ENCODE measurements around the gene RGS16.

The RGS16 gene

GRCh38 chr1:182608236-182608635 is 4.0 kb upstream of the RGS16 start:
- DNase-seq: peak; percentile 13

GRCh38 chr1:182607566-182607965 is 3.4 kb upstream of the RGS16 start:
- peak; percentile 3 for DNase-seq

GRCh38 chr1:182603646-182604174 is 479 bp downstream of the RGS16 start:
- no peak for DNase-seq

DNA sequence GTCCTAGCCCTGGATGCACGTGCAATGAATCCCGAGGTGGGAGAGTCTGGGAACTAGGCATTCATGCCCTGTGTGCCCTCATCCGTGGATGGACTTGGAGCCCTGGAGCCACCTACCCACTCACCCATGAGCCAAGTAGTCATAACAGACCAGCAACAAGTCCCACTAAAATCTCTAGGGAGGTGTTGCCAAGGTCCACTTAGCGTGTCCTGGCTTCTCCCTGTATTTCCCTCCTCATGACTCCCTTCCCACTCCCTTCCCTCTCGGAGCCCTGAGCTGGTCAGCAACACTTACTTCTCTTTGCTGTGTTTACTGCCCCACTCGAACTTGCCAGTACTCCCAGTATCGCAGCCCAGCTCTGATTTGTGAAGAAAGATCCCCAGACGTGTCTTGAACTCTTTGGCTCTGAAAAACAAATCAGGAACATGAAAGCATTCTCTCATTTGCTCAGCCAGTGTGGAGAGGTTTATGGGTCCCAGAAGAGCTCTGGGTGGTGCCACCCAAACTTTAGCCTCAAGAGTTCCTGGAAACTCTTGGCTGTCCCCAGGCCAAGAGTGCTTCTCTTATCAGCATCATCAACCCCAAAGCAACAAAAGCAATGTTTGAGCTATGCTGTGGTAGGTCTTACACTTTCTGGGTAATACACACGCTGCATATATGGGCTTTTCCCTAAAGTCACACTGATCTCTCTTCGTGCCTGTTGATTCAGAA is 1.1 kb downstream of the RGS16 start:
- DNase-seq: no peak

GRCh38 chr1:182601913-182602312 is 2.3 kb downstream of the RGS16 start:
- DNase-seq: no peak

DNA sequence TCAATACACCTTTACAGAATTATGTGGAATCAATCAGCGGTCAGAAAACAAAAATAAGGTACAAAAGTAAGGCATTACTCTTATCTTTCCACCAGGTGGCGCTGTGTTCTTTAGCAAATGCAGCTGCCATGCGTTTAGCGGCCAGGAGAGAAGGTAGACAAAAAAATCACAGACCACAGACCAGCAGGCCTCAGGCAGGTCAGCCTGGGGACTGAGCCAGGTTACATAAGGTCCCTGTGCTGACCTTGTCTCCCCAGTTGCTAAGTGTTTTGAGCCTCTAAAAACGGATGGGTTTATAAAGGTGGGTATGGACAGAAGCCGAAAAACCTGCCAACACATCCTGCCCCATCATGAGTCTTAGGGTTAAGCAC is 2.8 kb downstream of the RGS16 start:
- DNase-seq: peak; percentile 76

DNA sequence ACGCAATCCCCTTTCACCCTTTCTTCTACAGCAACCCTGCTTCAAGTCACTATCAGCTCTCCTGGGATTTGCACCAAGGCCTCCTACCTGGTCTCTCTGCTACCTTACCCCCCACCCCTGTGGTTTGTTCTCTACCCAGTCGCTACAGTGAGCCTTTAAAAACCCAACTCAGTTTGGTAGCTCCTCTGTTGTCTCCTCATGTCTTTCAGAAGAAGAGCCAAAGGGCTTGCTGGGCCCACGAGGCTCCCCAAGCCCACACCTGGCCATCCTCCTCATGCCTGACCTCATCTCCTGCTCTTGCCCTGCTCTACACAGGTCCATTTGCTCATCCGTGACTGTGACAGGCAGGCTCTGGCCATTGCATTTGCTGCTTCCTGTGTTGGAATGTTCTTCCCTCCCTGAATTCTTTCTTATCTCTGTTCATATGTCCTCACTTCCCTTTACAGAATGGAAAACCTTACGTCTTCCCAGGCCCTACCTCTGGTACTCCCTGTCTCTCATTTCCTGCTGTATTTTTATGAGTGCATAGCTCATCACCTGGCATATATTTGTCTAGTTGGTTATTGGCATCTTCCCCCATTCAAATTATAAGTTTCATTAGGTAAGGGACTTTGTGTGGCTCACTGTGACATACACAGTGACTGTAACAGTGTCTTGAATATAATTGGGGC is 3.3 kb downstream of the RGS16 start:
- no peak for DNase-seq

GRCh38 chr1:182600036-182600713 is 4.0 kb downstream of the RGS16 start:
- DNase-seq: no peak

GRCh38 chr1:182599339-182599738 is 4.8 kb downstream of the RGS16 start:
- DNase-seq: no peak

GRCh38 chr1:182598296-182598695 is 5.9 kb downstream of the RGS16 start:
- peak; percentile 46 for DNase-seq

DNA sequence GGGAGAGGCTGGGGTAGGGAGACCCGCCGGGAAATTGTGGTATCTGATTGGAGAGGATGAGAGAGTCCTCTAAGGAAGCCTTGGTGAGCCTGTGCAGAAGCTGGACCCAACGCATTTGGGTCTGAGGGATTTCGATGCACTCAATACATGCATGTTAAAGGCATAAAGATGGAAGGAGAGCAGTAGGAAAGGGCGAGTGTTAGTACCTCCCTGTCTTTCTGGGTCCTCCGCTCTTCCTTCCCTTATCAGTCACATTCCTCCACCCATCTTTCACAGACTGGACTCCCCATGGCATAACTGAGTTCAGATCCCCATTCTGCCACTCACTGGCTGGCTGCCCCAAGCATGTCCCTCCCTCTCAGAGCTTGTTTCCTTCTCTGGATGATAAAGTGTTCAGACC is 7.3 kb downstream of the RGS16 start:
- no peak for DNase-seq

DNA sequence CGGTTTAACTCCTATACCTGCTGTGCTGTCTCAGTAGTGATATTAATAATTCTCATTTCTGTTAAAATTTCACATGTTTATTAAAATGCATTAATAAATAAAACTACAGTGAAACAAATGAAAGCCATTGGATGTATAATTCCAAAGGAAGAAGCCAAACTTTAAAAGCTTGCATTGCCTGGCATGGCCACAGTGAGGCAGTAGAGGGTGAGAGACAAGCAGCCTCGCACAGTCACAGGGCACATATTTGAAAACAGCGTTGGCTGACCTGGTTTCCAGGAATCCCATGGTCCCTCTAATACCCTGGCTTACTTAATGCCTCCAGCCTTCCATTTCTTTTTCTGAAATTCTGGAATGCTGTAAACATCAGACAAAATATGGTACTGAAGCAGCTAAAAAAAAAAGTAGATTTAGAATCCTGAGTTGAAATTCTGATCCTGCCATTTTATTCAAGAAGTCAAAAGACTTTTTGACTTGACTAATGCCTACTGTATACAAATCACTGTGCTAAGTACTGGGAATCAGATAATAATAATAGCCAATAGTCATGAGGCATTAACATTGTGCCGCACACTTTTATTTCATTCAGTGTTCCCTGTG is 8.4 kb downstream of the RGS16 start:
- DNase-seq: peak; percentile 82

DNA sequence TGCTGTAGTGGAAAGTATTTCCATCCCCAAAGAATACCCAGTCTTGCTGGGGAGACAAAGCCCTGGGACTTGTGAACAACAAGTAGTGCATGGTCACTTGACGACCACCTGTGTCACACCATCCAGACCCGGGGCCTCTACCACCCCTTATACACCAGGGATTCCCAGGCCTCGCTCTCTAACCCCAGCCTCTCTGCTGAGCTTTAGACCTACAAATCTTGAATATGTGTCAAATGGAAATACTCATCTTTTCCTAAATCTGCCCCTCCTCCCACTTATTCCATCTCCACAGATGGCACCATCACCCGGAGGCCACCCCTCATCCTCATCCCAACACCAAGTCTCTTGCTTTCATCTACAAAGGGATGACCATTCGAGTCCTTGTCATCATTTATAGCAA is 14.3 kb downstream of the RGS16 start:
- no peak for DNase-seq

DNA sequence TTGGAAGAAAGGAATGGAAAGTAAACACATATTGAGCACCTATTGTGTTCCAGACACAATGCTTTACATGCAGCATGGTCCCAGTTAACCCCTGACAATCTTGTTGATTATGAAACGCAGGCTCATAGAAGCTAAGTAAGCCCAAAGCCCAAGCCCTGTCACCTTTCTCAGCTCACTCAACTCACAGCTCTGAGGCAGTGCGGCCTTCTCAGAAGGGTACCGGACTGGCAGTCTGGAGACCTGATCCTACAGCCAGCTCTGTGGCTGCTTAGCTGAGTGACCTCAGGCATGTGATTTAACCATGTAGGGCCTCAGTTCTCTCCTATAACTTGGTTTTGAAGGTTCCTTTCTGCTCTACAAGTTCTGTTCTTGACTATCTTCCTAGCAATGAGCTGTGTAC is 14.7 kb downstream of the RGS16 start:
- no peak for DNase-seq

- DNase-seq: peak; percentile 71
These were observed 15.4 kb downstream of the RGS16 start, which contains the start of gene RNASEL for GRCh38 chr1:182588500-182589396. TSS of gene RNASEL (minus strand) at chr1:182589256. CDS start at chr1:182586806, 2,450 bp downstream.

- DNase-seq: no peak
These were observed 16.3 kb downstream of the RGS16 start for GRCh38 chr1:182587666-182588499.

DNA sequence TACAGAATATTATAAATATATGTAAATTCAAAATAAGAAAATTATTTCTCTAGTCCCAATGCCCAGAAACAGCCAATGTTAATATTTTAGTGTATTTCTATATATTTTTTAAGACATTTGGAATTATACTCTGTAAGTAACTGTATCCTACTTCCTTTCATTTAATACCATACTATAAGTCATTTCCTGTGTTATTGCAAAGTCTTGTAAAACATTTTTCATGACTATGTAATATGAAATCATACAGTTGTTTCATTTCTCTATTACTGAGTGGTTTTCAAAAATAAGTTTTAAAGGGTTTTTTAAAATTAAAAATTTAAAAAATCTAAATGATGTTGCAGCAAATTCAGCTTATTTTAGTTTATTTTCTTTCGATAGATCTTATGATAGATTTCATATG is 17.1 kb downstream of the RGS16 start:
- no peak for DNase-seq

DNA sequence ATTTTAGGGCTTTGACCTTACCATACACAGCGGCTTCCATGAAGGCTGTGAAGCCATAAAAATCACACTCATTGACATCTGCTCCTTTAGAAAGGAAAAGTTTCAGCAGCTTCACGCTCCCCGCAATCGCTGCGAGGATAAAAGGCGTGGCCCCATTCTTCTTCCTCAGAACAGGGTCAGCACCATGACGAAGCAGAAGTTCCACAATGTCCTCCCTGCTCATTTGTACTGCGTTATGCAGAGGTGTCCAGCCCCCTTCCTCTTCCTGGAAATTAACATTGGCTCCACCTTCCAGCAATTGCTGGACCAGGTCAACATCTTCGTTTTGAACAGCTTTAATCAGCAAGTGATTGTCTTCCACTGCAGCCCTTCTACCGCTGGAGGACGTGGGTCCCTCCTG is 17.8 kb downstream of the RGS16 start:
- DNase-seq: no peak

GRCh38 chr1:182584746-182585145 is 19.4 kb downstream of the RGS16 start:
- no peak for DNase-seq

- no peak for DNase-seq
These were observed 23.5 kb downstream of the RGS16 start for GRCh38 chr1:182580736-182581135.

GRCh38 chr1:182575540-182576149 is 28.5 kb downstream of the RGS16 start:
- no peak for DNase-seq

All from activated CD8-positive, alpha-beta memory T cell treated with anti-CD3 and anti-CD28 coated beads, Interleukin-2, amount 50 U/mL, for 48 hours (primary cell).